Transverse colon (tissue), 4 donors: ENCODE data around the gene JADE2. TPM values are rescaled to one million over a fixed set of nuclear protein-coding genes. Genes with fewer than 3 reads are reported as not detected.

Source experiments
- DNase-seq: peaks from one replicate; pipeline ENCODE4 v3.0.0-alpha.2; 2019
- H3K27ac ChIP-seq, 4 donors: fragments of 200-600 bp; sonication (generic); 2 replicates each; pipeline ENCODE4 v1.5.1; 2016 to 2018; ENCODE audit warnings: inconsistent platforms in 4 of 4
- H3K27me3 ChIP-seq: fragments of 200-600 bp; sonication (generic); 2 replicates; pipeline ENCODE4 v1.5.1; 2017; ENCODE audit warnings: inconsistent platforms
- H3K36me3 ChIP-seq, 4 donors: fragments of 200-600 bp; sonication (generic); 2 replicates each; pipeline ENCODE4 v1.5.1; 2017 to 2019; ENCODE audit warnings: inconsistent platforms in 4 of 4
- H3K4me1 ChIP-seq, 4 donors: fragments of 200-600 bp; sonication (generic); 2 replicates each; pipeline ENCODE4 v1.5.1; 2017 to 2020; ENCODE audit warnings: inconsistent platforms in 4 of 4
- H3K4me3 ChIP-seq, 4 donors: fragments of 200-600 bp; sonication (generic); 1 replicate in 1 of 4; 2 replicates in 3 of 4; pipeline versions ENCODE4 v1.5.1 to v1.6.1; 2017 to 2019; ENCODE audit warnings: inconsistent platforms in 4 of 4
- H3K9me3 ChIP-seq, 2 donors: fragments of 200-600 bp; sonication (generic); 2 replicates each; pipeline ENCODE4 v1.5.1; 2017 to 2019; ENCODE audit warnings: inconsistent platforms in 2 of 2
- CTCF ChIP-seq, 5 experiments: fragments of 200-600 bp in 3 of 5; fragments of 450-650 bp in 2 of 5; sonication (generic) in 3 of 5; IDR thresholded peaks; 1 replicate in 2 of 5; 2 replicates in 3 of 5; pipeline ENCODE4 v1.5.1; 2016 to 2017; ENCODE audit warnings: antibody characterized with exemption in 5 of 5, inconsistent platforms in 3 of 5, mild to moderate bottlenecking in 2 of 5, moderate library complexity in 1 of 5
- EP300 ChIP-seq: sonication (generic); formaldehyde crosslinking; IDR thresholded peaks from one replicate; pipeline ENCODE4 v1.6.1; 2017; ENCODE audit warnings: antibody characterized with exemption, low read depth
- POLR2A ChIP-seq: fragments of 450-650 bp; IDR thresholded peaks from one replicate; pipeline ENCODE4 v1.6.1; 2016; ENCODE audit warnings: antibody characterized with exemption, mild to moderate bottlenecking, moderate library complexity
- POLR2AphosphoS5 ChIP-seq, 3 donors: sonication (generic); formaldehyde crosslinking; IDR thresholded peaks; one replicate each; pipeline ENCODE4 v1.6.1; 2016; ENCODE audit warnings: antibody characterized with exemption in 3 of 3
- WGBS, 2 donors: methylation state at CpG; one replicate each; pipeline ENCODE4 v1.1.5; 2018; ENCODE audit warnings: low coverage in 1 of 2; 5-methylcytosine and 5-hydroxymethylcytosine counted together
- in situ Hi-C, 4 donors: fragments of 200-750 bp; cut with MboI; loops; one replicate each; pipeline versions ENCODE4 v1.15.0 to v1.15.1; 2017; ENCODE audit warnings: low sequenced_read_pairs in 3 of 4, low pct_ligation_motif_present in 1 of 4, low pct_unique_long_range_greater_than_20kb in 1 of 4
- intact Hi-C: fragments of 100-400 bp; cut with DNase I; formaldehyde crosslinking; loops from one replicate; pipeline ENCODE4 v1.15.1; 2023; ENCODE audit warnings: low total_unique reads
- total RNA-seq, 4 donors: library from RNA; depleted of rRNA; stranded (reverse); fragments of >200 nt; gene quantifications; one replicate each; pipeline ENCODE4 v1.1.0, GENCODE V29; 2016

Gene JADE2
- total RNA-seq, 4 donors from 2014 or later, result 36.6 to 50.1 (median 41.4) TPM

- DNase-seq, result no peak
- Histone ChIP-seq H3K9me3 (no peaks in the 10 kb centered on the region), H3K27ac (no peak overlapping the region), H3K4me3 (no peak overlapping the region), H3K27me3 (no peaks in the 10 kb centered on the region), H3K4me1 (peaks cover 0 to 18% (median 7%) of the 10 kb centered on the region in 4 donors), H3K36me3 (peaks cover 0 to 37% (median 13%) of the 10 kb centered on the region in 4 donors)
- intact Hi-C loops (no loop called here), in situ Hi-C loops (no loop called here)
- TF ChIP-seq POLR2A, result no peak
- TF ChIP-seq POLR2AphosphoS5 (IDR thresholded peaks at IDR 0.05), result no peak
Observed at GRCh38 chr5:134537297-134537696, 11.8 kb downstream of the JADE2 start.

- peaks cover 0 to 8% (median 5%) of the 10 kb centered on the region in 4 donors for H3K4me1 ChIP-seq
- no peak overlapping the region for H3K27ac ChIP-seq
- no peaks in the 10 kb centered on the region for H3K27me3 ChIP-seq
- H3K36me3 ChIP-seq, result peaks cover 0 to 37% (median 13%) of the 10 kb centered on the region in 4 donors
- no peaks in the 10 kb centered on the region for H3K9me3 ChIP-seq
- no peak for TF ChIP-seq POLR2A
- TF ChIP-seq CTCF (IDR thresholded peaks at IDR 0.05), result no peak
- no peak for TF ChIP-seq POLR2AphosphoS5 (IDR thresholded peaks at IDR 0.05)
- no peak for TF ChIP-seq EP300
- DNase-seq, result no peak
- H3K4me3 ChIP-seq, result no peak overlapping the region
- WGBS, 2 donors, result 67 to 88% methylated on average over 1 to 3 of the region's 3 CpGs
- intact Hi-C loops (no loop called here), in situ Hi-C loops (no loop called here)
Observed at GRCh38 chr5:134538296-134538695, 12.8 kb downstream of the JADE2 start.

- H3K36me3 ChIP-seq, result peaks cover 0 to 37% (median 13%) of the 10 kb centered on the region in 4 donors
- intact Hi-C loops, result no loop called here
Observed at GRCh38 chr5:134539732-134540131, 14.3 kb downstream of the JADE2 start.

GRCh38 chr5:134540747-134541733 lies 15.6 kb downstream of the JADE2 start:
- no peak overlapping the region for H3K4me3 ChIP-seq
- no peak for TF ChIP-seq CTCF (IDR thresholded peaks at IDR 0.05)
- no peak for TF ChIP-seq POLR2A
- no peak for TF ChIP-seq POLR2AphosphoS5 (IDR thresholded peaks at IDR 0.05)
- no peak for TF ChIP-seq EP300
- H3K27me3 ChIP-seq, result no peaks in the 10 kb centered on the region
- WGBS, 2 donors, result 78 to 90% methylated on average over 4 to 14 of the region's 15 CpGs
- H3K27ac ChIP-seq, result no peak overlapping the region
- peaks cover 0 to 43% (median 13%) of the 10 kb centered on the region in 4 donors for H3K36me3 ChIP-seq
- in situ Hi-C loops (no loop called here), intact Hi-C loops (no loop called here)
- H3K4me1 ChIP-seq, result peaks cover 11 to 33% (median 21%) of the 10 kb centered on the region in 4 donors
- DNase-seq, result no peak
- no peaks in the 10 kb centered on the region for H3K9me3 ChIP-seq

More at GRCh38 chr5:134539732-134540131, 14.3 kb downstream of the JADE2 start:
- in situ Hi-C loops, result no loop called here
- H3K27me3 ChIP-seq, result no peaks in the 10 kb centered on the region
- no peaks in the 10 kb centered on the region for H3K9me3 ChIP-seq
- H3K4me1 ChIP-seq, result peaks cover 8 to 20% (median 12%) of the 10 kb centered on the region in 4 donors
- WGBS, 2 donors, result 94 to 100% methylated on average over 1 of the region's 2 CpGs
- H3K27ac ChIP-seq, result no peak overlapping the region
- H3K4me3 ChIP-seq, result no peak overlapping the region
- TF ChIP-seq POLR2AphosphoS5 (IDR thresholded peaks at IDR 0.05), result no peak
- no peak for TF ChIP-seq POLR2A
- no peak for TF ChIP-seq CTCF (IDR thresholded peaks at IDR 0.05)
- TF ChIP-seq EP300, result no peak
- DNase-seq, result no peak
